Measurements from ENCODE around the gene LYSMD1. TPM values are rescaled to one million over a fixed set of nuclear protein-coding genes. Genes with fewer than 3 reads are reported as not detected.

Gene LYSMD1
- total RNA-seq, 1 experiment from 2014 or later, result 6.7 TPM

DNA sequence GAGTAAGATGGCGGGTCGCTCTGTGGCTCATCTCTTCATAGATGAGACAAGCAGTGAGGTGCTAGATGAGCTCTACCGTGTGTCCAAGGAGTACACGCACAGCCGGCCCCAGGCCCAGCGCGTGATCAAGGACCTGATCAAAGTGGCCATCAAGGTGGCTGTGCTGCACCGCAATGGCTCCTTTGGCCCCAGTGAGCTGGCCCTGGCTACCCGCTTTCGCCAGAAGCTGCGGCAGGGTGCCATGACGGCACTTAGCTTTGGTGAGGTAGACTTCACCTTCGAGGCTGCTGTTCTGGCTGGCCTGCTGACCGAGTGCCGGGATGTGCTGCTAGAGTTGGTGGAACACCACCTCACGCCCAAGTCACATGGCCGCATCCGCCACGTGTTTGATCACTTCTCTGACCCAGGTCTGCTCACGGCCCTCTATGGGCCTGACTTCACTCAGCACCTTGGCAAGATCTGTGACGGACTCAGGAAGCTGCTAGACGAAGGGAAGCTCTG lies 6.9 kb downstream of the LYSMD1 start:
- Mint-ChIP-seq H3K27ac (peak overlapping the region in 1 of 3 experiments; percentile 59; a peak in 1 of 7 replicates), H3K4me3 (no peak overlapping the region)
- no peak overlapping the region for H3K27ac ChIP-seq (ENCODE audit: insufficient read length, low read depth, low read length)

More for the DNA sequence above, 6.9 kb downstream of the LYSMD1 start:
- TF ChIP-seq, protein P1, sequence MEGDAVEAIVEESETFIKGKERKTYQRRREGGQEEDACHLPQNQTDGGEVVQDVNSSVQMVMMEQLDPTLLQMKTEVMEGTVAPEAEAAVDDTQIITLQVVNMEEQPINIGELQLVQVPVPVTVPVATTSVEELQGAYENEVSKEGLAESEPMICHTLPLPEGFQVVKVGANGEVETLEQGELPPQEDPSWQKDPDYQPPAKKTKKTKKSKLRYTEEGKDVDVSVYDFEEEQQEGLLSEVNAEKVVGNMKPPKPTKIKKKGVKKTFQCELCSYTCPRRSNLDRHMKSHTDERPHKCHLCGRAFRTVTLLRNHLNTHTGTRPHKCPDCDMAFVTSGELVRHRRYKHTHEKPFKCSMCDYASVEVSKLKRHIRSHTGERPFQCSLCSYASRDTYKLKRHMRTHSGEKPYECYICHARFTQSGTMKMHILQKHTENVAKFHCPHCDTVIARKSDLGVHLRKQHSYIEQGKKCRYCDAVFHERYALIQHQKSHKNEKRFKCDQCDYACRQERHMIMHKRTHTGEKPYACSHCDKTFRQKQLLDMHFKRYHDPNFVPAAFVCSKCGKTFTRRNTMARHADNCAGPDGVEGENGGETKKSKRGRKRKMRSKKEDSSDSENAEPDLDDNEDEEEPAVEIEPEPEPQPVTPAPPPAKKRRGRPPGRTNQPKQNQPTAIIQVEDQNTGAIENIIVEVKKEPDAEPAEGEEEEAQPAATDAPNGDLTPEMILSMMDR (conservative IDR thresholded peaks at IDR 0.05), result no peak
- Histone ChIP-seq H2BK12ac (ENCODE audit: insufficient read length, low read depth, low read length) (no peak overlapping the region), H3K79me1 (ENCODE audit: insufficient read depth, low read depth, low read length, poor library complexity, severe bottlenecking) (no peaks in the 10 kb centered on the region), H3K4me2 (ENCODE audit: insufficient read depth, insufficient read length, low read length) (no peak overlapping the region), H2BK15ac (ENCODE audit: low read depth, low read length) (no peak overlapping the region), H3K27me3 (ENCODE audit: insufficient read depth, low read length) (no peaks in the 10 kb centered on the region), H3K9ac (ENCODE audit: extremely low read depth, insufficient read length, low read length) (no peak overlapping the region), H4K91ac (ENCODE audit: insufficient read length, low read depth, low read length) (no peak overlapping the region), H4K20me1 (ENCODE audit: control insufficient read depth, insufficient read depth, insufficient read length) (no peaks in the 10 kb centered on the region), H4K5ac (ENCODE audit: insufficient read length, low read depth, low read length) (no peak overlapping the region), H3K23me2 (ENCODE audit: insufficient read length, low read depth, low read length, poor library complexity, severe bottlenecking) (no peaks in the 10 kb centered on the region), H2BK20ac (ENCODE audit: low read depth, low read length, poor library complexity, severe bottlenecking) (no peak overlapping the region), H3K23ac (ENCODE audit: insufficient read length, low read depth, low read length) (no peak overlapping the region), H3T11ph (ENCODE audit: low read length) (no peak overlapping the region), H3K18ac (ENCODE audit: insufficient read length, low read depth, low read length) (no peak overlapping the region), H2BK5ac (ENCODE audit: insufficient read length, low read length) (no peak overlapping the region), H3K4me1 (ENCODE audit: insufficient read depth, low read length) (no peaks in the 10 kb centered on the region), H3K79me2 (ENCODE audit: insufficient read depth, low read length) (no peaks in the 10 kb centered on the region), H2BK120ac (ENCODE audit: low read depth, low read length, poor library complexity, severe bottlenecking) (no peak overlapping the region), H3K4ac (ENCODE audit: low read depth, low read length) (no peak overlapping the region), H2AFZ (ENCODE audit: low read length) (no peak overlapping the region), H4K8ac (replicated peaks; ENCODE audit: insufficient read length, low read depth, low read length) (no peak overlapping the region), H3K14ac (ENCODE audit: insufficient read depth, low read length) (no peak overlapping the region), H2AK5ac (ENCODE audit: insufficient read length, low read length) (no peak overlapping the region), H3K9me3 (ENCODE audit: control insufficient read depth, low read depth, low read length) (no peaks in the 10 kb centered on the region), H3K56ac (ENCODE audit: insufficient read length, low read depth, low read length) (no peak overlapping the region)
- WGBS (ENCODE audit: extremely low coverage, insufficient read length, low lambda C conversion rate), result no CpG with 5 or more reads among the region's 22 CpGs
- Mint-ChIP-seq H3K4me1 (peaks cover 9 to 10% of the 10 kb centered on the region in 2 experiments; a peak in 3 of 4 replicates), H3K9me3 (no peaks in the 10 kb centered on the region; a peak in 1 of 5 replicates), H3K36me3 (ENCODE audit: insufficient read depth in 1 of 3, low read depth in 3 of 3) (peaks cover 5 to 29% (median 21%) of the 10 kb centered on the region in 3 experiments; a peak in 6 of 7 replicates), H3K27me3 (ENCODE audit: low read depth) (no peaks in the 10 kb centered on the region)
- no peak for DNase-seq

Measured in H9 (cell line).